Gastrocnemius medialis (tissue), 4 donors: Measurements from ENCODE around the gene PLEKHA5.

Experiments
- CTCF ChIP-seq, 5 experiments: fragments of 450-650 bp in 3 of 5; fragments of 200-600 bp in 2 of 5; sonication (generic) in 2 of 5; IDR thresholded peaks in 4 of 5; conservative IDR thresholded peaks in 1 of 5; 1 replicate in 4 of 5; 2 replicates in 1 of 5; pipeline ENCODE4 v1.5.1; 2016 to 2019; ENCODE audit warnings: antibody characterized with exemption in 5 of 5, mild to moderate bottlenecking in 3 of 5, moderate library complexity in 3 of 5
- POLR2A ChIP-seq, 2 donors: fragments of 450-650 bp; IDR thresholded peaks; one replicate each; pipeline ENCODE4 v1.6.1; 2017; ENCODE audit warnings: antibody characterized with exemption in 2 of 2, mild to moderate bottlenecking in 2 of 2, moderate library complexity in 2 of 2

GRCh38 chr12:19166956-19167355 lies 37.4 kb downstream of the PLEKHA5 start:
- TF ChIP-seq CTCF (IDR thresholded peaks at IDR 0.05 in 4 of 5, conservative IDR thresholded peaks at IDR 0.05 in 1 of 5) = no peak
- TF ChIP-seq POLR2A (IDR thresholded peaks at IDR 0.05) = no peak
